Limb (tissue), 2 donors: ENCODE results near the gene TRAF6.
A peak's percentile ranks its signal among the peaks of the same experiment; 100 is the strongest.

Experiments used
- DNase-seq, 2 donors: peaks; one replicate each; pipeline ENCODE4 v3.0.0-alpha.2; 2016; ENCODE audit errors: extremely low spot score in 2 of 2

Gene TRAF6

GRCh38 chr11:36459046-36459445, 51.0 kb downstream of the TRAF6 start:
- peak in 1 of 2 donors; percentile 13 for DNase-seq

DNA sequence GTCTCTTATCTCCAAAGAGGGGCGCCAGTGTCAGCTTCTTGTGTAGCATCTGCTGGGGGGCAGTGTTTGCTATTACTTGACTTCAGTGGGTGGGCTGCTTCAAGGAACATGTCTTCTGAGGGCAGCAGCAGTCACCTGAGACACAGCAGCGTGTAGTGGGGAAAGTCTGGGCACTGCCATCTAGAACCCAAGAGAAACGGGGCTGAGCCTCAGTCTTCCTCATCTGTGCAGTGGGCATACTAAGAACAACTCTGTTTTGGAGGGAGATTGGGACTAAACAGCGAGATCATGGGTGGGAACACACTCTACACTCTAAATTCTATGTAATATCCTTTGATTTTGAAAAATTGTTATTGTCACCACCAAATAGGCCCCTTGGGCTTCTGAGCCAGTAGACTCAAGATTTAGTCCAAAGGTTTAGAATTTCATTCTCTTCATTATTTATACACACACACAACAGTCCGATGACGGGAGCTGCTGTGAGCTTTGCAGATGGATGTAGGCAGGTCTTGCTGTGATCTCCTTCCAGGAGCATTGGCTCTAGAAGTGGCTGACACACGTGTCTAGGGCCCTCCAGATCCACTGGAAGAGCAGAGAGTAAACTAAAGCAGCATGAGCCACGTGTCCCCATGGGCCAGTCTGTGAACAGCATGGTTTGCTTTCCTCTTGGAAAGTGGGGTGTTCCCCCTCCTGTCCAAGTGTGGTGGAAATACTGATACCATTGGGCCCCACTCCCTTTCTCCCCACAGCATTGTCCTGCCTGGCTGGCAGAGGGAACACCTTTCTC, 51.8 kb downstream of the TRAF6 start:
- DNase-seq, result peak in 1 of 2 donors; percentile 21

- DNase-seq, result no peak
Measured at GRCh38 chr11:36456156-36456555, 53.9 kb downstream of the TRAF6 start.

DNA sequence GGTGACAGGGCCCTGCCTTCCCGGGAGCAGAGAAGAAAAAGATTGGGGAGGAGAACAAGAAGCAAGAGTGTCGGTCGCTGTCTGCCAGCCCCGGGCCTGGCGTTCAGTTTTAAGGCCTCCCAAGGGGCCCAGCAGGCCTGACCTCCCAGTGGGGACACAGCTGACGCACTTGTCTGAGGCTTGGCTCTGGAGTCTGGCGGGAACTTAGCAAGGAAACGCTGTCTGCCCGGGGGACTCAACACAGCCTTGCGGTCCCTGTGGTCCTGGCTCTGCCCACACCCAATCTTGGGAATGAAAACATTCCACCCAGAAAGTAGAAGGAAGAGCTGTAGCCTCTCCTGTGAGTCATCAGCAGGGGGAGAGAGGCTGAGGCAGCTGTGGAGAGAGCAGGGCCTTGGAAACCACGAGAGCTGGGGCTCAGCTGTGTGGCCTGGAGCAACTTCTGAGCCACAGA, 54.4 kb downstream of the TRAF6 start:
- DNase-seq, result peak; percentile 55 to 65

GRCh38 chr11:36454941-36455631, 55.0 kb downstream of the TRAF6 start:
- peak in 1 of 2 donors; percentile 42 for DNase-seq

GRCh38 chr11:36454551-36454940, 55.5 kb downstream of the TRAF6 start:
- no peak for DNase-seq

- no peak for DNase-seq
Measured at GRCh38 chr11:36453678-36454077, 56.4 kb downstream of the TRAF6 start.

DNA sequence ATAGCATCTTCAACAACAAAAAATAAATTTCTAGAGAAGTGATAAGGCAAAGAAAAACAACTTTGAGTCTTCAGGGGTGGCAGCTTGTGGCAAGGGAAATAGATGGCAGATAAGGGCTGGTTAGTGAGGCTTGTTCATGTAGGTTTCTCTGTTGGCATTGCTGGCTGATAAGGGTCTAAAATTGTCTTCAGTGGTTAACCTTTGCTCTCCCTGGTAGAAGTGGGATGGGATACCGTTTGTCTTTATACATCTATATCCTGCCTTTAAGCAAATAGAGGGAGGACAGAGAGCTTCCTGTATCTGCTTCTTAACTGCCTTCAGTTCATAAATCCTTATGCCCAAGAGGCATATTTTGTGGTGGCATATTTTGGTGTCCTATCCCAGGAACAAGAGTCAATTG, 57.1 kb downstream of the TRAF6 start:
- no peak for DNase-seq

DNA sequence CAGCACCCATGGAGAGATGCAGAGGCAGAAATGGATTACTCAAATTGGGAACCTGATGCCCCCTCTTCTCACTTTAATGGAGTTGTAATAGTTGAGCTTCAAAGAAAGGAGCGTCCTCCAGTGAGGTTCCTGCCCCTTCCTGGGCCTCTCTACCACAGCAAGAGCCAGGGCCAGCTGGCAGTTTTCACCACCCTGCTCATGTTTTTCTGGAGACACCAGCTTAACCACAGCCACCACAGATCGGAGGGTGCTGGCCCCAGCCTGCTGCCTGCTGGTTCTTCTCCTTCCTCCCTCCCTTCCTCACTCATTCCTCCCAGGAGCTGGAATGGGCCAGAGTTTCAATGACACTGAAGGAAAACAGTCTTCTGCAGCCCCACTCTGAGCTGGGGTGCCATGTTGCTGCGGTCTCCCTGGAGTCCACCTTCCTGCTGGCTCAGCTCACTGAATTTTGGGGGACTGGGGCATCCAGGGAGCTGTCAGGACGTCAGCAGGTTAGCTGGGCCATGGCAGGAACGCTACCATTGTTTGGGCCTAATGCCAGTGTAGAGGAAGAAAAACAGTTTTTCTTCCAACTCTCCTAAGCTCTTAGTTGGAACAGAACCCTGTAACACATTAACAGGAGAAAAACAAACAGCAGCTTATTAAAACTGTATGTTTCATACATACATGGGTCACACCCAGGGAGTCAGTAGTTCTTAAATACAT, 57.7 kb downstream of the TRAF6 start:
- DNase-seq, result no peak

DNA sequence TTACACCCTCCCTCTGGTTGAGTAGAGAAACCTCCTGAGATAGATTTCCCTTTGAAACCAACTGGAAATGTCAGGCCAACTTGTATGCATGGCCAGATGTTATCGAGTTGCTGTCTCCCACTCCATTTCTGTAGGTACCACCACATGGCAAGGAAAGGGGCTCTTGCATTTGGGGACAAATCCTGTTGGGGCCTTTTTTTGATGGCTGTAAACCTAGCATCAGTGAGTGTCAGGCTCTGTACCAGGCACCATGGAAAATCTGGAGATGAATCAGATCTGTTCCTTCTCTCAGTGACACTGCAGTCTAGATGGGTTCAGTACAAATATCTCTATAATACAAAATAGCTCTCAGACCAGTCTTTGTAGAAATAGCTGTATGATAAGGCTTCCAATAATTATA, 58.4 kb downstream of the TRAF6 start:
- DNase-seq, result no peak

GRCh38 chr11:36451045-36451444, 59.0 kb downstream of the TRAF6 start:
- DNase-seq, result no peak

- no peak for DNase-seq
Measured at GRCh38 chr11:36450110-36450572, 59.9 kb downstream of the TRAF6 start.

DNA sequence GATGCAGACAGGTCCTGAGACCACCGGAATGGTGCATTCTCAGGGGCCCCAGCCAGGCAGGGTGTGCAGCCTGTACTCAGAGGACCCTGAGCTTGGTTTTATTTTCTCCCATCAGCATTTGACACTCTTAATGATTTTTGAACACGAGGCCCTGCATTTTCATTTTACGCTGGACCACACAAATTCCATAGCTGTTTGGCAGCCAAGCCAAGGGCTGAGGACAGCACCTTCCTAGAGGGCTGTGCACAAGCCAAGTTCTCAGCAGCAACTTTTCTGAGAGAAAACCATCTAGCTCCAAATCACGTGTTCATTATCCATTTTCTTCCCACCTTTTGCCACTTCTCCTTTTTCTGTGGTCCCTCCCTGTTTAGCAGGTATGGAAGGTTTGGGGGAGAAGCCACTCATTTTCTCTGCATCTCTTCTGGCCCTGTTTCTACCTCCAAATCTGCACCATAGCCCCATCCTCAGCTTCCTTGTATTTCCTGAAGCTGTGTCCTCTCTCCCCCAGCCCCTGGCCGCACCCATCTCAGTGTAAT, 60.4 kb downstream of the TRAF6 start:
- no peak for DNase-seq

DNA sequence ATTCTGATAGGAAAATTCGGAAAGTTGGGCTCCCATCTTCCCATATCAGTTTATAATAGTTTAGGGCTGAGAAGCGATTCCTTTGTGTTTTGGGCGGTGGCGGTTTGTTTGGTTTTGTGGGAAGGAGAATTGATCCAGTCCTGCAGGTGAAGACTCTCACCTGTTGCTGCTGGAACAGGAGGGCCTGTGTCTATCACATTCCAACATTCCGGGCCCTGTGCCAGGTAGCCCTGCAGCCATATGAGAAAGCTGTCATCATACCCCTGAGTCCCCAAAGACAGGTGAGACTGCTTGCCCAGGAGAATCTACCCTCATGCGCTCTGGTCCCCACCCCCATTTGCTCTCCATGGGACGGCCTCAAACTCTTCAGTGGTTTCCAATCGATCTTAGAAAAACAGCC, 62.1 kb downstream of the TRAF6 start:
- DNase-seq, result no peak

DNA sequence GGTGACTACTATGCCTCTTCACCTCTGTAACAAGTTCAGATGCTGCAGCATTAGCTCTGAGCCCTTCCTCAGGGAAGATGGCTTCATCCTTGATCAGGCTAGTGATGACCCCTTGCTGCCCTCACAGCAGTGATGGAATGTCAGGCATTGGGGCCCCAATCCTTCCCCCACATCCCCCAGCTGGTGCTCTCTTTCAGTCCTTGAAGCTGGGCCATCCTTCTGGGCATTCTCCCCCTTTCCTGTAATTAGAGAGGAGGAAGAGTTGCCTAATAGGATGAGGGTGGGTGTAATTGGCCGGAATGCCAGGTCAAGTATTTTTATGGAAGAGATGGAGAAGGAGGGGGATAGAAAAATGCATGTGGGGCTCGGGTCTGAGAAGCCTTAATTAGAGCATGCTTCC, 62.6 kb downstream of the TRAF6 start:
- no peak for DNase-seq

- no peak for DNase-seq
Measured at GRCh38 chr11:36446135-36446534, 63.9 kb downstream of the TRAF6 start.

GRCh38 chr11:36443661-36444060, 66.4 kb downstream of the TRAF6 start:
- DNase-seq, result no peak

DNA sequence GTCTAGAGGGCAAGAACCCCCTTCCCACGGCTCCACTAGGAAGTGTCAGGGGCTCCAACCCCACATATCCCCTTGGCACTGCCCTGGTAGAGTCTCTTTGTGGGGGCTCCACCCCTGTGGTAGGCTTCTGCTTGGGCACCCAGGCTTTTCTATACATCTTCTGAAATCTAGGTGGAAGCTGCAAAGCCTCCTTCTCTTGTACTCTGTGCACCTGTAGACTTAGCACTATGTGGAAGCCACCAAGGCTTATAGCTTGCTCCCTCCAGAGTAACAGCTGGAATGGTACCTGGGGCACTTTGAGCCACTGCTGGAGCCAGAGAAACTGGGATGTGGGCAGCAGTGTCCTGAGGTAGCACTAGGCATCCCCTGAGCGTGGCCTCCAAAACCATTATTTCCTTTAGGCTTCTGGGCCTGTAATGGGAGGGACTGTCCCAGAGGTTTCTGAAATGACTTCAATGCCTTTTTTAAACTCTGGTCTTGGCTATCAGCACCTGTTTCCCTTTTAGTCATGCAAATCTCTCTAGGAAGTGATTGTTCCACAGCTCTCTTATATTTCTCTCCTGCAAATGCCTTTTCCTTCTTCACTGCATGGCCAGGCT, 68.4 kb downstream of the TRAF6 start:
- DNase-seq, result no peak

GRCh38 chr11:36438126-36438525, 71.9 kb downstream of the TRAF6 start:
- no peak for DNase-seq

DNA sequence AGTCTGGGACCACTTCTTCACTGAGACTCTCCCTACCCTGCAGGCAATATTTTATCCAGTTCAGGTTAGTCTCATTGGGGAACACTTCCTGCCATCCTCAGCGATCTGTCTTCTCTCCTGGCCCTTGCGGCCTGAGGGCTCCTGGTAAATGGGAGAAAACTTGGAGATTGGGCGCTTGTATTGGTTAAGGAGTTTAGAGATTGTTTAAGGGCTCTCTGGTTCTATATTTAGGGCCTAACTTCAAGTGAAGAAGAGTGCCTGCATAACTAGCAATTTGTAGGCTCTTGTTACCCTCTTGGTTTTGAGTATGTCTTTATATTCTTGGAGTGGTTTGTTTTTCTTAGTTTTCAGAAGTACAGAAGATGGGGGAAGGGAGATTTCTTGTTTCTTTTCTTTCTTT, 72.7 kb downstream of the TRAF6 start:
- no peak for DNase-seq
